OCI-M2 (cell line): ENCODE results near the gene TMCC2.
"Not testable (repeated sequence)": the region's sequence is repeated elsewhere in the genome, so short reads cannot be mapped to it uniquely, and the experiment has no call there.

Source experiments
- DNase-seq: peaks from one replicate; lab custom pipeline; 2025; ENCODE audit not compliant: unreplicated experiment; lab: John Stamatoyannopoulos, UW

TMCC2 gene

GRCh38 chr1:205276689-205277065, 48.9 kb downstream of the TMCC2 start:
- DNase-seq = no peak

DNA sequence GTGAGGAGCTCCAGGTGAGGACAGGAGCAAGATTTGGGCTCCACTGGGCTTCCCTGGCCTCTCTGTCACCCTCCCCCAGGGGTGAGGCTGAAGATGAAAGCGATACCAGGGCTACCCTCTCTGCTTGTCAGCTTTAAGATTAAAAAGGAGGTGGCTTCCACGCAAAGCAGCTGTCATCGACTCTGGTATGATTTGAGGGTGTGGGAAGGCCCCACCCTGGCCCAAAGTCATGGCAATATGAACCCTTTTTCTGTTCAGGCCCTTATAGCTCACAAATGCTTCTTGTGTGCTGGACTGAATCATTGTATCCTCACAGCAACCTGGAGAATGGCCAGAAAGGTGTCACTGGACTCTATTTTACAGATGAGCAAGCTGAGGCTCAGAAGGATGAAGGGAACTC, 52.2 kb downstream of the TMCC2 start:
- DNase-seq = no peak

DNA sequence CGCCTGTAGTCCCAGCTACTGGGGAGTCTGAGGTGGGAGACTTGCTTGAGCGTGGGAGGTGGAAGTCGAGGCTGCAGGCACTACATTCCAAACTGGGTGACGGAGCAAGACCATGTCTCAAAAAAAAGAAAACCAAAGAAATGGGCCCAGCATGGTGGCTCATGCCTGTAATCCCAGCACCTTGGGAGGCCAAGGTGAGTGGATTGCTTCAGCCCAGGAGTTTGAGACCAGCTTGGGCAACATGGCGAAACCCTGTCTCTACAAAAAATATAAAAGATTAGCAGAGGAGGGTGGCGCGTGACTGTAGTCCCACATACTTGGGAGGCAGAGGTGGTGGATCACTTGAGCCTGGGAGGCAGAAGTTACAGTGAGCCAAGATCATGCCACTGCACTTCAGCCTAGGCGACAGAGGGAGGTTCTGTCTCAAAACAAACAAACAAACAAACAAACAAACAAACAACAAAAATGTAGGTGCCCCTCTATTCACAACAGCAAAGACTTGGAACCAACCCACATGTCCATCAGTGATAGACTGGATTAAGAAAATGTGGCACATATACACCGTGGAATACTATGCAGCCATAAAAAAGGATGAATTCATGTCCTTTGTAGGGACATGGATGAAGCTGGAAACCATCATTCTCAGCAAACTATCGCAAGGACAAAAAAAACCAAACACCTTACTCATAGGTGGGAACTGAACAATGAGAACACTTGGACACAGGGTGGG, 53.1 kb downstream of the TMCC2 start:
- DNase-seq = not testable (repeated sequence)

GRCh38 chr1:205283270-205284147, 55.8 kb downstream of the TMCC2 start:
- DNase-seq = no peak

- peak; percentile 23 for DNase-seq
Measured at GRCh38 chr1:205284420-205285144, 56.8 kb downstream of the TMCC2 start.

GRCh38 chr1:205285381-205286101, 57.8 kb downstream of the TMCC2 start:
- DNase-seq = no peak

DNA sequence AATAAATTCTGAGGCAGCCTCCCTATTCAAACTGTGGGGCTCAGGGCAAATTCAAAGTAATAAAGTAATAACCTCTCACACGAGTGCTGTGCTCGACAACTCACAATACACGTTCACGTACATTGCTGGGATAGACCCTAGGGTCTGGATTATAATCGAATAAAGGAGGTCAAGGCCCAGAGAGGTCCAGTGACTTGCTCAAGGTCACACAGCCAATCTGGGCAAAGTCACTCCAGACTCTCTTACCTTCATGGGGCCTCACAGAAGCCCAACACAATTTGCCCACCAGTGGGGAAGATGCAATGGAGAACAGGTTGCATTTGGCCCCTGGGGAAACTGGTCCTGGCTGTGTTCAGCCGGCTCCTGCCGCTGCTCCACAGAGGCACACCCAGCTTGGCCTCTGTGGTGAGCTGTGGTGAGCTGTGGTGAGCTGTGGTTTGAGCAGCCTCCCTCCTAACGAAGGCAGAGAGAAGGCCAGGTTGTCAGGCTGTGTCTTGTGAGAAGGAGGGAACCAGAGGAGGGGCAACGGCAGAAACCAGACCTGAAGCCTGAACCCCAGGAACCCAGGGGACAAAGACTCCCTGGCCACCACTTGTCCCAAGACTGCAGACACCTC, 58.7 kb downstream of the TMCC2 start:
- no peak for DNase-seq

GRCh38 chr1:205287076-205287475, 59.3 kb downstream of the TMCC2 start:
- DNase-seq = no peak

DNA sequence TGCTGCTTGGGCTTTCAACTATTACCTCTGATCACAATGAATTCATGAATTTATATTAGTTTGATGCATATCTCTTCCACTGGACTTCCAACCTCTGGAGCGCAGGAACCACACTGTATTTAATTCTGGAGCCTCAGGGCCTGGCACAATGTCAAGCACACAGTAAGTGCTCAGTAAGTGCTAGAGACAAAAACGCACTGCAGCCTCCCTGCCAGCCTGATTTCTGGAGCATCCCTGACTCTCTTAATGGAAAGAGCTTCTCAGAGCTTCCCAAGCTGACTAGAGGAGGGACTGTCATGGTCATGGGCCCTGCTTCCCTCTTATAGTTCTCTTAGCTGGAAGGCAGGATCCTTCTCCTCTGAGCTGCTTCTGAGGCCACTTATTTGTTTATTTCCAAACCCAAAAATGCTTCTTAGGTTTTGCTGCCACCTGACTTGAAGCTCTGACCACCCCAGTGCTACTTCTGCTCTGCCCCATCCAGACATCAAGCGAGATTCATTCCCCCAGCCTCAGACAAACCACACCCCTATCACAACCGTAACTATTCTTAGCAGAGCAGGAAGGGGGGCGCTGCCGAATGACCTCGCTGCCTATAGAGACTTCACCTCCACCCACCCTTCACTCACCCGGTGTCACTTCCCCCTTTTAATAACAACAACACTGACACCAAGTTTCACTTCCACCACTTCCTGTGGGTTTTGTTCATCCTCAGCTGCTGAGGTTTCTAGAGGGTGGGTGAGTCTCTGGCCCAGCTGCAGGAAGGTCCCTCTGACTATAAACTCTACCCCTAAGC, 60.2 kb downstream of the TMCC2 start:
- no peak for DNase-seq

- no peak for DNase-seq
Measured at GRCh38 chr1:205291596-205291995, 63.9 kb downstream of the TMCC2 start.

DNA sequence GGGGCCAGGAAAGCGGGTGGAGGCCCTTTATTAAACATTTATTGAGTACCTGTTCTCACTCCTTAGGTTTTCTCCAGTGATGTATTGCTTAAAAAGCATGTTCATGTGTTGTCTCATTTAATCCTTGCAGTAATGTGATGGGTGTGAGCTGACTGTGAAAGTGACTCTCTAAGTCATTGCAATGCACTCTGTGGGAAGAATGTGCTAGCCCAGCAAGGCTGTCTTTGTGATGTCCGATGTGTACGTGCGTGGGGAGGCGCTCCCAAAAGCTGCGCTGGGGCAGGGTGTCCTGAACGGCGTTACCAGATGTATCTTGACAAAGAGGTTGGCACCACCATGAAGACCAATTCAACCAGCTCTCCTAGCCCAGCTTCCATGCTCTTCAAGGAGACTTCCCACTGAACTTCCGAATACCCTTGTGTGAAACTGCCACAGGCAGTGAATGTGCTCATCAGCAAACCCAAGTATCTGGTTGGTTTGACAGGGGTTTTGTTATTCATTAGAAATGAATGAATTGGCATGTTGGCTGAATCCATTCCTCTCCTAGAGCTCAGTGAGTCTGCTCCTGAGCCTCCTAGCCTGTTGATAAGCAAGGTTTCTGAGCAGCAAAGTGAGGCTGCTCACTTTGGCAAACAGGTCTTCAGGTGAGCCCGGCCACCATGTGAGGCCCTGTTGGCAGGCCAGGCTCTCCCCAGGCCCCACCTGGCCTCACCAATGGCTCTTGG, 65.8 kb downstream of the TMCC2 start:
- DNase-seq = no peak

DNA sequence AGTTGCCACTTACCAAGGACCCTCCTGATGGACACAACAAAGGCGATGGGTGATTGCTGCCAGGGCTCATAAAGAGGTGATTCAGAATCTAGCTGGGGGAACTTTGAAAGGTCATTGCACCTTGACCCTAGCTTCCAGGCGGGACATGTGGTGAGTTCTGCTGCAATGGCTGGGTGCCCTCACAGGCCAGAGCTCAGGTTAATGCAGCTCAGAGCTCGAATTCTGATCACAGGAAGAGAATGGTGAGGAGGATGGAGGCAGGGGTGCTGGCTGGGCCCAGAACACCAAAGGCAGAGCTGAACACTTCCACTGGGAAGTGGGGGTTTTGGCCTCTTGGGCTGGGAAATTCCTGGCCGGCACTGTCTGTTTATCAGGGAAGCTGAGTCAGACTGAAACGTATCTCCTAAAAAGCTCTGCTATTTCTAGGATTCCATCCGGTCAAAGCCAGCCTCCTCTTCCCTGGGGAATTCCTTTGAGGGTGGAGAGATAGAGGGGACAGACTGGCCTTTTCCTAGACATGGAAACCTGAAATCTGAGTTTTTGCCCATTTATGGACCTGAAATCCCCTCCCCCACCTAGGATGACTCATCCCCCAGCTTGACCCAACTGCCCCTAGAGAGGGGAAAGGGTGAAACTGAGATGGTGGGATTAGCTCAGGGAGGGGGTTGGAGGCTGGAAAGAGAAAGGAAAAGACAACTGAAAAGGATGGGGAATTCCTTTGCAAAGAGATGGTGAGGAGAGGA, 66.6 kb downstream of the TMCC2 start:
- DNase-seq = no peak

DNA sequence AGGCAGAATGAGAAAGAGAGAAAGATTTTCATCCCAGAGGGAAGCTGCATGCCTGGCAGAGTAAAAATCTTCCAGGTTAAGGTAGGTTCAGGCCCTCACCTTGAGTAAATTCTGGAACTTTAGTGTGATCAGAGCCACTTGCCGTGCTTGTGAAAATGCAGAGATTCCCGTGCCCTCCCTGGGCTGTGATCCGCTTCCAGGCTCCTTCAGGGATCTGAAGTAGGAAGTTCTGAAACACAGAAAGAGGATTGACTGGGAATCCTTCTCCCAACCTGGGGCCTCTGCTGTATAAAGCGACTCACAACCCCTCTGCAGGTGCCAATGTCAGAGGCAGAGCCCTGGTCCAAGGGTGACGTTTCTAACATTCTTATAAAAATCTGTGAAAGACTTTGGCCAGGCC, 67.2 kb downstream of the TMCC2 start:
- no peak for DNase-seq

DNA sequence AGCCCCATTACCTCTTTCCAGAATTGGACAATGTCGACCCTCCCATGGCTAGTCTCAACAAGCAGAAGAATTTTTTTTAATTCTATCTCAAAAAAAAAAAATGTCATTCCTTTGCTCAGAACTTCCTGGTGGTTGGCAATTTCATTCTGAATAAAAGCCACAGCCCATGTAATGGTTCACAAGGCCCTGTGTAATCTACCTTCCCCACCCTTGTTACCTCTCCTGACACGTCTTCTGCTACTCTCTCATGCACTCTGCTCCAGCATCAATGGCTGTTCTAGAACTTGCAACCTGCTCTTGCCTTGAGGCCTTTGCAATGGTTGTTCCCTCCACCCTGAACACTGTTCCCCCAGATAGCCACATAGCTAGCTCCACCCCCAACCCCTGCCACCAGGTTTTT, 68.4 kb downstream of the TMCC2 start:
- DNase-seq = no peak

GRCh38 chr1:205297546-205298177, 69.9 kb downstream of the TMCC2 start:
- not testable (repeated sequence) for DNase-seq

DNA sequence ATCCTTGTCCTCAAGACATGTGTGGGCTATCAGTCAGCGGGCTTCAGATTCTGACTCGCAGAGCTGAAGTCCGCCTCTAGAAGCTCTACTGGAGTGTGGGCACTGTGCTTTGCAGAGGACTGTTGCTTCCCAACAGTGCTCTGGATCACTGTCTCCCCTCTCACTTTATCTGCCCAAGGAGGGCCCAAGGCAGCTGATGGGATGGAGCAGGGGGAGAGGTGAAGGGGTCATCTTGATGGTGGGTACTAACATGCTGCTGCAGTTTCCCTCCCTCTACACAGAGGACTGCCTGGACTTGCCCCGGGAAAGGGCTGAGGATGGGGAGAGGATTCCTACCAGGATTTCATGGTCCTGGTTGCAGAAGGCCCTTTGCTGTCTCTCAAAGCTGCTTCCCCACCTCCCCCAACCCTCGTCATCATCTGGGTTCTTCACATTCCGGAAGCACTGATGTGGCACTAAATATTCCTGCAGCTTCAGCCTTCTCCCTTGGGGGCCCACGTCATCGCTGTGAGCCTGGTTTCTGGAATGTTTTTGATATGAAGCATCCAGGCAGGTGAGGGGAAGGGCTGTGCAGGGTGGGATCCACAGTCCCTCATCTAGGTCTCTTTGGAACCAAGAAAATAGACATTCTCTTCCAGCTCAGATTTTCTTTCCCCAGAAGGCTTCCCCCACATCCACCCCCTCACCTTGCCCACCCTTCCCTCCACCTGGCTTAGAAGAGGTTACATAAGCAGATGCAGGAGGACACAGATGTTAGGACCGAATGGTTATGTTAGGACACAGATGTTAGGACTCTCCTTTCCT, 70.6 kb downstream of the TMCC2 start:
- no peak for DNase-seq

- no peak for DNase-seq
Measured at GRCh38 chr1:205300149-205300548, 72.4 kb downstream of the TMCC2 start.
